OCI-LY7 (cell line): Measurements from ENCODE around the gene DMD.
"Not testable (repeated sequence)": the region's sequence is repeated elsewhere in the genome, so short reads cannot be mapped to it uniquely, and the experiment has no call there.

Experiments
- CTCF ChIP-seq: fragments of 200-600 bp; sonication (generic); conservative IDR thresholded peaks from 2 replicates; pipeline ENCODE4 v1.5.1; 2014; ENCODE audit warnings: mild to moderate bottlenecking, antibody characterized with exemption, low read length, moderate library complexity, mixed read lengths
- EZH2phosphoT487 ChIP-seq: fragments of 200-600 bp; sonication (generic); IDR thresholded peaks from 2 replicates; pipeline ENCODE4 v1.6.1; 2018; ENCODE audit warnings: low read depth, borderline replicate concordance, mild to moderate bottlenecking, mixed run types, antibody characterized with exemption, low read length, moderate library complexity, mixed read lengths

- TF ChIP-seq CTCF, EZH2phosphoT487: not testable (repeated sequence)
Observed at GRCh38 chrX:31377821-31378220, 1833.5 kb downstream of the DMD start.
